Hepatocyte (in vitro differentiated cells): ENCODE measurements around the gene SMIM10L1. TPM values are rescaled to one million over a fixed set of nuclear protein-coding genes. Genes with fewer than 3 reads are reported as not detected.

Experiments
- DNase-seq: peaks from one replicate; pipeline ENCODE4 v3.0.0-alpha.2; 2016; ENCODE audit warnings: low spot score
- H2AFZ ChIP-seq: fragments of 200-600 bp; sonication (generic); 2 replicates; pipeline ENCODE4 v1.6.0; 2016; ENCODE audit warnings: antibody characterized with exemption, mild to moderate bottlenecking
- H3K27ac ChIP-seq: fragments of 200-600 bp; sonication (generic); 2 replicates; pipeline ENCODE4 v1.5.1; 2016; ENCODE audit warnings: mild to moderate bottlenecking
- H3K27me3 ChIP-seq: fragments of 200-600 bp; sonication (generic); 2 replicates; pipeline ENCODE4 v1.6.1; 2016
- H3K36me3 ChIP-seq: fragments of 200-600 bp; sonication (generic); replicated peaks from 2 replicates; pipeline ENCODE4 v1.5.1; 2016; ENCODE audit warnings: low read depth; ENCODE audit not compliant: insufficient read depth
- H3K4me1 ChIP-seq: fragments of 200-600 bp; sonication (generic); 2 replicates; pipeline ENCODE4 v1.5.1; 2016; ENCODE audit warnings: mild to moderate bottlenecking, moderate library complexity; ENCODE audit not compliant: insufficient read depth
- H3K4me2 ChIP-seq: fragments of 200-600 bp; sonication (generic); 2 replicates; pipeline ENCODE4 v1.6.0; 2016
- H3K4me3 ChIP-seq: fragments of 200-600 bp; sonication (generic); 2 replicates; pipeline ENCODE4 v1.5.1; 2016; ENCODE audit warnings: mild to moderate bottlenecking
- H3K79me2 ChIP-seq: fragments of 200-600 bp; sonication (generic); 2 replicates; pipeline ENCODE4 v1.6.0; 2017; ENCODE audit warnings: mild to moderate bottlenecking
- H3K9me2 ChIP-seq: fragments of 200-600 bp; sonication (generic); replicated peaks from 2 replicates; pipeline ENCODE4 v1.6.0; 2017; ENCODE audit warnings: mild to moderate bottlenecking; ENCODE audit not compliant: insufficient read depth
- H3K9me3 ChIP-seq: fragments of 200-600 bp; sonication (generic); 2 replicates; pipeline ENCODE4 v1.5.1; 2016; ENCODE audit warnings: low read depth, mild to moderate bottlenecking
- H4K20me1 ChIP-seq: fragments of 200-600 bp; sonication (generic); 2 replicates; pipeline ENCODE4 v1.6.0; 2016; ENCODE audit warnings: mild to moderate bottlenecking; ENCODE audit not compliant: insufficient read depth, poor library complexity, severe bottlenecking
- EZH2 ChIP-seq: fragments of 200-600 bp; sonication (generic); IDR thresholded peaks from 2 replicates; pipeline ENCODE4 v1.6.1; 2016; ENCODE audit warnings: antibody characterized with exemption, mild to moderate bottlenecking, borderline replicate concordance
- EZH2phosphoT487 ChIP-seq: fragments of 200-600 bp; sonication (generic); IDR thresholded peaks from one replicate; pipeline ENCODE4 v1.6.1; 2018; ENCODE audit warnings: antibody characterized with exemption, mild to moderate bottlenecking, low read depth, moderate library complexity; ENCODE audit not compliant: unreplicated experiment, severe bottlenecking
- WGBS: methylation state at CpG from one replicate; pipeline ENCODE4 v1.1.6; 2016; ENCODE audit warnings: low lambda C conversion rate; ENCODE audit errors: missing lambda C conversion rate; 5-methylcytosine and 5-hydroxymethylcytosine counted together
- polyA plus RNA-seq: library from polyadenylated mRNA; unstranded; fragments of >200 nt; fragmentation: Nextera tagmentation; extraction: Ambion mirVana; gene quantifications from 2 replicates; pipeline ENCODE4 v1.2.1, GENCODE V29; 2016
- total RNA-seq: library from RNA; depleted of rRNA; stranded (reverse); fragments of >200 nt; gene quantifications from 2 replicates; pipeline ENCODE4 v1.2.3, GENCODE V29; 2014
- TF ChIP-seq, protein P1 (sequence below): fragments of 200-600 bp; sonication (generic); IDR thresholded peaks from 2 replicates; pipeline ENCODE4 v1.5.1; 2016; ENCODE audit warnings: antibody characterized with exemption, mild to moderate bottlenecking; ENCODE audit not compliant: poor library complexity

Gene SMIM10L1
- total and polyA plus RNA-seq, 2 experiments from 2014 or later = 8.8 to 13.1 TPM

GRCh38 chr12:11164384-11164783 lies 6.6 kb upstream of the SMIM10L1 start:
- Histone ChIP-seq H3K9me2 (no peaks in the 10 kb centered on the region), H2AFZ (no peak overlapping the region), H3K36me3 (no peaks in the 10 kb centered on the region), H3K79me2 (peaks cover 98% of the 10 kb centered on the region), H3K4me2 (no peak overlapping the region), H3K4me1 (peaks cover 6% of the 10 kb centered on the region), H4K20me1 (peaks cover 42% of the 10 kb centered on the region), H3K4me3 (no peak overlapping the region), H3K27ac (no peak overlapping the region), H3K9me3 (no peaks in the 10 kb centered on the region), H3K27me3 (no peaks in the 10 kb centered on the region)
- TF ChIP-seq EZH2phosphoT487 = no peak
- TF ChIP-seq EZH2 = no peak
- TF ChIP-seq, protein P1, sequence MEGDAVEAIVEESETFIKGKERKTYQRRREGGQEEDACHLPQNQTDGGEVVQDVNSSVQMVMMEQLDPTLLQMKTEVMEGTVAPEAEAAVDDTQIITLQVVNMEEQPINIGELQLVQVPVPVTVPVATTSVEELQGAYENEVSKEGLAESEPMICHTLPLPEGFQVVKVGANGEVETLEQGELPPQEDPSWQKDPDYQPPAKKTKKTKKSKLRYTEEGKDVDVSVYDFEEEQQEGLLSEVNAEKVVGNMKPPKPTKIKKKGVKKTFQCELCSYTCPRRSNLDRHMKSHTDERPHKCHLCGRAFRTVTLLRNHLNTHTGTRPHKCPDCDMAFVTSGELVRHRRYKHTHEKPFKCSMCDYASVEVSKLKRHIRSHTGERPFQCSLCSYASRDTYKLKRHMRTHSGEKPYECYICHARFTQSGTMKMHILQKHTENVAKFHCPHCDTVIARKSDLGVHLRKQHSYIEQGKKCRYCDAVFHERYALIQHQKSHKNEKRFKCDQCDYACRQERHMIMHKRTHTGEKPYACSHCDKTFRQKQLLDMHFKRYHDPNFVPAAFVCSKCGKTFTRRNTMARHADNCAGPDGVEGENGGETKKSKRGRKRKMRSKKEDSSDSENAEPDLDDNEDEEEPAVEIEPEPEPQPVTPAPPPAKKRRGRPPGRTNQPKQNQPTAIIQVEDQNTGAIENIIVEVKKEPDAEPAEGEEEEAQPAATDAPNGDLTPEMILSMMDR = no peak
- DNase-seq = no peak

- Histone ChIP-seq H3K4me2 (no peak overlapping the region), H3K27me3 (no peaks in the 10 kb centered on the region), H3K9me3 (no peaks in the 10 kb centered on the region), H3K27ac (no peak overlapping the region), H3K79me2 (peaks cover 93% of the 10 kb centered on the region), H4K20me1 (peaks cover 47% of the 10 kb centered on the region), H3K9me2 (no peaks in the 10 kb centered on the region), H3K4me1 (peaks cover 10% of the 10 kb centered on the region), H3K36me3 (no peaks in the 10 kb centered on the region), H3K4me3 (no peak overlapping the region), H2AFZ (no peak overlapping the region)
- TF ChIP-seq, protein P1 = no peak
- TF ChIP-seq EZH2phosphoT487 (no peak), EZH2 (no peak)
- no peak for DNase-seq
Observed at GRCh38 chr12:11166300-11166699, 4.7 kb upstream of the SMIM10L1 start.

DNA sequence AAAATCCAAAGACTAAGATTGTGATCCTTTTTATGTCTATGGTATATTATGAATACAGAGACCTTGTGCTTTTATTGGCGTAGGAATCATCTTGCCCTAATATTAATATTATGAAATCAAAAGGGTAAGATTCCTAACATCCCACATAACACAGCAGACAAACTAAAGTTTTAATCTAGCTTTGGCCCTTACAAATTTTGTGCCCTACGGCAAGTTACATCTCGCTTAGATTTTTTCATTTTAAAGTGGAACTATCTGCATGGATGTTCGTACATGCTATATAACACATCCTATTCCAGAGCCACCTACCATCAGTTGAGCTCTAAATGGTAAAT lies 217 bp upstream of the SMIM10L1 start:
- Histone ChIP-seq H4K20me1 (peaks cover 25% of the 10 kb centered on the region), H3K4me3 (peak overlapping the region; percentile 74), H3K36me3 (no peaks in the 10 kb centered on the region), H3K9me2 (no peaks in the 10 kb centered on the region), H3K4me2 (peak overlapping the region; percentile 79), H2AFZ (peak overlapping the region; percentile 16), H3K9me3 (no peaks in the 10 kb centered on the region), H3K79me2 (peaks cover 80% of the 10 kb centered on the region), H3K27ac (peak overlapping the region; percentile 96), H3K4me1 (peaks cover 16% of the 10 kb centered on the region), H3K27me3 (no peaks in the 10 kb centered on the region)
- TF ChIP-seq, protein P1 = no peak
- no peak for TF ChIP-seq EZH2
- no peak for TF ChIP-seq EZH2phosphoT487
- no peak for DNase-seq
- 7% methylated on average over 4 of the region's 4 CpGs for WGBS
